ENCODE results near the gene SYT1. TPM values are rescaled to one million over a fixed set of nuclear protein-coding genes. Genes with fewer than 3 reads are reported as not detected.

SYT1 gene
- total and polyA plus RNA-seq, 12 donors: 0.03 to 0.36 (median 0.15) TPM; not detected in 5

DNA sequence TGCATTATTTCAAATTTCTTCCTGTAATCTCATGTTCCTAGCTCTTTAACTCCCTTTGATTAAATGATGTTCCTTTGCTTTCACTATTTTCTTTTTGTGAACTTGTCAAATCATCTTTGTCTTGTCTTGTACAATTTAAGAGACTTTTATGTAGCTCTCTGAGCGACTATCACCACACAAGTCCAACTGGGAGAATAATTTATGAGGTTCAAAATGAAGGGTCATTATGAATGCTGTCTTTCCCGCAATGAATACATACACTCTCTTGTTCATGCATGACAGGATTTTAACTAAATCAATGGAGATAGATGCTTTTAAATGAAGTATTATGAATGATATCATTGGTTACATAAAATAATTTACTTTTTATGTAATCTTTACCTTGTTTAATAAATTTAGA, 418.8 kb downstream of the SYT1 start:
- intact Hi-C loops (cut with DNase I): no loop called here
- no peak overlapping the region for H3K4me3 ChIP-seq
- H3K27me3 ChIP-seq: no peaks in the 10 kb centered on the region
- 86 to 89% methylated on average over 2 of the region's 2 CpGs for WGBS, 2 donors
- peaks cover 0 to 18% (median 0%) of the 10 kb centered on the region in 11 donors for H3K9me3 ChIP-seq
- H3K36me3 ChIP-seq: no peaks in the 10 kb centered on the region
- no peak overlapping the region for H3K27ac ChIP-seq
- TF ChIP-seq, protein P1, sequence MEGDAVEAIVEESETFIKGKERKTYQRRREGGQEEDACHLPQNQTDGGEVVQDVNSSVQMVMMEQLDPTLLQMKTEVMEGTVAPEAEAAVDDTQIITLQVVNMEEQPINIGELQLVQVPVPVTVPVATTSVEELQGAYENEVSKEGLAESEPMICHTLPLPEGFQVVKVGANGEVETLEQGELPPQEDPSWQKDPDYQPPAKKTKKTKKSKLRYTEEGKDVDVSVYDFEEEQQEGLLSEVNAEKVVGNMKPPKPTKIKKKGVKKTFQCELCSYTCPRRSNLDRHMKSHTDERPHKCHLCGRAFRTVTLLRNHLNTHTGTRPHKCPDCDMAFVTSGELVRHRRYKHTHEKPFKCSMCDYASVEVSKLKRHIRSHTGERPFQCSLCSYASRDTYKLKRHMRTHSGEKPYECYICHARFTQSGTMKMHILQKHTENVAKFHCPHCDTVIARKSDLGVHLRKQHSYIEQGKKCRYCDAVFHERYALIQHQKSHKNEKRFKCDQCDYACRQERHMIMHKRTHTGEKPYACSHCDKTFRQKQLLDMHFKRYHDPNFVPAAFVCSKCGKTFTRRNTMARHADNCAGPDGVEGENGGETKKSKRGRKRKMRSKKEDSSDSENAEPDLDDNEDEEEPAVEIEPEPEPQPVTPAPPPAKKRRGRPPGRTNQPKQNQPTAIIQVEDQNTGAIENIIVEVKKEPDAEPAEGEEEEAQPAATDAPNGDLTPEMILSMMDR (IDR thresholded peaks at IDR 0.05): no peak
- no peaks in the 10 kb centered on the region for H3K4me1 ChIP-seq
- ATAC-seq: no peak
- DNase-seq: no peak

DNA sequence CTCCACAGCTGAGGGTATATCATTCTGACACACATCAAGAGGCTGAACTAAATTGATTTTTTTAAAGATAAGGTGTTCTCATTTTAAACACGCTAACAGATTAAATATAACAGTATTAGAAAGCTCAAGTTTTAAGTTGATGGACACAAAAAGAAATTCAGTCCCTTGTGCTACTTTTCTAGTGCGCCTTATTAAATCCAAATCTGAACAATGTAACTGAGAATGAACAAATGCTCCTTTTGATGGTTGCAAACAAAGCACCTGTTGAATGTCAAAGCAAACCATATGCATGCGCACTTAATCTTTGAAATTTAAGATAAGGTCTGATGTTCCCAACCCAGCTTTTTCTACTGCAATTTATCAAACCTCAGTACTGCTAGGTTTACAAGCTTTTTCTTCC, 424.3 kb downstream of the SYT1 start:
- intact Hi-C loops (cut with DNase I): no loop called here
- no peak for DNase-seq
- TF ChIP-seq, protein P1 (IDR thresholded peaks at IDR 0.05): no peak
- Histone ChIP-seq H3K27me3 (no peaks in the 10 kb centered on the region), H3K36me3 (no peaks in the 10 kb centered on the region), H3K27ac (no peak overlapping the region), H3K4me1 (no peaks in the 10 kb centered on the region), H3K4me3 (no peak overlapping the region), H3K9me3 (no peaks in the 10 kb centered on the region)
- no peak for ATAC-seq
- WGBS, 2 donors: 93 to 96% methylated on average over 3 of the region's 3 CpGs

DNA sequence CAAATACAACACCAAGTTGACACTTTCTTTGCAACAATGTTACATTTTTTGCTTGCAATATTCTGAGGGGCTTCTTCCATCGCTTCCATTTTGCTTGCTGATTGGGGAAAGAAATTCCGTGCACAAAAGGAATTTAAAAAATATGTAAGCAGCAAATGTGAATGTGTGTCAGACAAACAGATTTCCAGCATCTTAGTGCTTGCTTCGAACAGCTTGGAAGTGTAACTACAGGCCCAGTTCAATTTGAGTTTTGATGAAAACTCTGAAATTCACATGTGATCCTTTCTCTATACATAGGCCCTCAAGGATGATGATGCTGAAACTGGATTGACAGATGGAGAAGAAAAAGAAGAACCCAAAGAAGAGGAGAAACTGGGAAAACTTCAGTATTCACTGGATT, 427.1 kb downstream of the SYT1 start:
- no peaks in the 10 kb centered on the region for H3K4me1 ChIP-seq
- DNase-seq: no peak
- WGBS, 2 donors: 70 to 81% methylated on average over 3 of the region's 3 CpGs
- intact Hi-C loops (cut with DNase I): no loop called here
- H3K36me3 ChIP-seq: no peaks in the 10 kb centered on the region
- no peaks in the 10 kb centered on the region for H3K27me3 ChIP-seq
- TF ChIP-seq, protein P1 (IDR thresholded peaks at IDR 0.05): no peak
- ATAC-seq: no peak
- H3K9me3 ChIP-seq: no peaks in the 10 kb centered on the region
- no peak overlapping the region for H3K27ac ChIP-seq
- H3K4me3 ChIP-seq: no peak overlapping the region

DNA sequence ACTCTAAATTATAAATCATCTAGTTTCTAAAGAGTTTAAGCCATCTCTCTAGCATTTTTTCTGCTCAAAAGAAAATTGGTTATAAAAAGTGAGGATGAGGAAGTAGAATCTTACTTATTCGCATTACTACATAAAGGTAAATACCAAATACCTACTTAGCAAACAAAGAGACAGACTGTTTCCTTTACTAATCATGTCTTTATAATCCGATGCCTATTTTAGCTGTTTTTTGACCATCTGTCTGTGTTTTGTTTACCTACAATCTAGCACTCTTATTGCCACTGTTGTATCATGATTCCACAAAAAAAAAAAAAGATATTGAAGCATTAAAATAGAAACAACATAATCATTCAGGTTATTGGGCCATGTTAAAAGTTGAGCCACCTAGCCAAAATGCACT, 430.0 kb downstream of the SYT1 start:
- H3K4me1 ChIP-seq: no peaks in the 10 kb centered on the region
- WGBS, 2 donors: 89 to 95% methylated on average over 2 of the region's 2 CpGs
- no peak overlapping the region for H3K4me3 ChIP-seq
- H3K27ac ChIP-seq: no peak overlapping the region
- intact Hi-C loops (cut with DNase I): no loop called here
- H3K9me3 ChIP-seq: no peaks in the 10 kb centered on the region
- no peaks in the 10 kb centered on the region for H3K36me3 ChIP-seq
- DNase-seq (no peak), ATAC-seq (no peak)
- H3K27me3 ChIP-seq: no peaks in the 10 kb centered on the region
- TF ChIP-seq, protein P1 (IDR thresholded peaks at IDR 0.05): no peak

GRCh38 chr12:79295572-79295971, 431.0 kb downstream of the SYT1 start:
- intact Hi-C loops (cut with DNase I): no loop called here

More at GRCh38 chr12:79295572-79295971, 431.0 kb downstream of the SYT1 start:
- TF ChIP-seq, protein P1 (IDR thresholded peaks at IDR 0.05): no peak
- DNase-seq: no peak
- Histone ChIP-seq H3K27me3 (no peaks in the 10 kb centered on the region), H3K4me3 (no peak overlapping the region), H3K36me3 (no peaks in the 10 kb centered on the region), H3K4me1 (no peaks in the 10 kb centered on the region), H3K9me3 (no peaks in the 10 kb centered on the region), H3K27ac (no peak overlapping the region)
- no peak for ATAC-seq

All from heart right ventricle (tissue), 16 donors.